Common myeloid progenitor, CD34-positive (primary cell): Measurements from ENCODE around the gene SULT2A1. TPM values are rescaled to one million over a fixed set of nuclear protein-coding genes. Genes with fewer than 3 reads are reported as not detected.
"Not testable (repeated sequence)": the region's sequence is repeated elsewhere in the genome, so short reads cannot be mapped to it uniquely, and the experiment has no call there.

Source experiments
- CTCF ChIA-PET: fragments of 350-600 bp; sonication (Branson Sonifier 250); formaldehyde crosslinking; loops from one replicate; lab custom pipeline; 2021; ENCODE audit warnings: antibody characterized with exemption; lab: Charles Lee
- POLR2A ChIA-PET: fragments of 350-600 bp; sonication (Branson Sonifier 250); formaldehyde crosslinking; loops from one replicate; lab custom pipeline; 2021; ENCODE audit warnings: antibody characterized with exemption; lab: Charles Lee
- DNase-seq, 3 donors: peaks; one replicate each; pipeline versions ENCODE4 v3.0.0 to v3.0.0-alpha.2; 2013
- H3K27ac ChIP-seq, 2 experiments: 1 replicate in 1 of 2; 2 replicates in 1 of 2; pipeline ENCODE4 v1.7.0; 2013; ENCODE audit warnings: inconsistent platforms in 2 of 2, low read length in 2 of 2, mild to moderate bottlenecking in 2 of 2, low read depth in 1 of 2, moderate library complexity in 1 of 2; ENCODE audit not compliant: severe bottlenecking in 2 of 2, insufficient read depth in 1 of 2, poor library complexity in 1 of 2
- H3K27me3 ChIP-seq, 5 experiments: replicated peaks in 2 of 5; 1 replicate in 3 of 5; 2 replicates in 2 of 5; pipeline versions ENCODE4 v1.6.1 to v1.7.0; 2013; ENCODE audit warnings: low read length in 4 of 5, mild to moderate bottlenecking in 2 of 5, moderate library complexity in 2 of 5, inconsistent platforms in 1 of 5; ENCODE audit not compliant: insufficient read depth in 5 of 5, control insufficient read depth in 4 of 5
- H3K36me3 ChIP-seq, 4 experiments: 1 replicate in 2 of 4; 2 replicates in 2 of 4; pipeline versions ENCODE4 v1.6.1 to v1.7.0; 2013; ENCODE audit warnings: low read length in 3 of 4, control low read depth in 1 of 4, mild to moderate bottlenecking in 1 of 4; ENCODE audit not compliant: control insufficient read depth in 4 of 4, insufficient read depth in 4 of 4
- H3K4me1 ChIP-seq, 4 experiments: 1 replicate in 3 of 4; 2 replicates in 1 of 4; pipeline versions ENCODE4 v1.6.1 to v1.7.1; 2013; ENCODE audit warnings: low read length in 3 of 4, mild to moderate bottlenecking in 3 of 4, control low read depth in 1 of 4, inconsistent platforms in 1 of 4, moderate library complexity in 1 of 4; ENCODE audit not compliant: control insufficient read depth in 4 of 4, insufficient read depth in 4 of 4; ENCODE audit errors: control extremely low read depth in 1 of 4
- H3K4me3 ChIP-seq, 7 experiments: 1 replicate in 4 of 7; 2 replicates in 3 of 7; pipeline versions ENCODE4 v1.5.1 to v1.7.0; 2013; ENCODE audit warnings: mild to moderate bottlenecking in 7 of 7, low read length in 6 of 7, moderate library complexity in 6 of 7, inconsistent platforms in 2 of 7, low read depth in 2 of 7, control low read depth in 1 of 7; ENCODE audit not compliant: insufficient read depth in 4 of 7, control insufficient read depth in 1 of 7; ENCODE audit errors: extremely low read depth in 1 of 7
- H3K9me3 ChIP-seq, 5 experiments: 1 replicate in 4 of 5; 2 replicates in 1 of 5; pipeline versions ENCODE4 v1.6.1 to v1.7.1; 2013; ENCODE audit warnings: low read length in 4 of 5, mild to moderate bottlenecking in 2 of 5, inconsistent platforms in 1 of 5, low read depth in 1 of 5, moderate library complexity in 1 of 5; ENCODE audit not compliant: control insufficient read depth in 4 of 5, insufficient read depth in 2 of 5; ENCODE audit errors: control extremely low read depth in 1 of 5
- WGBS: methylation state at CpG from one replicate; pipeline ENCODE4 v1.1.5; 2013; ENCODE audit not compliant: insufficient coverage; 5-methylcytosine and 5-hydroxymethylcytosine counted together
- polyA plus RNA-seq: library from polyadenylated mRNA; unstranded; fragments of 120-200 nt; gene quantifications from one replicate; pipeline ENCODE4 v1.2.1, GENCODE V29; 2013

SULT2A1 gene, protein sequence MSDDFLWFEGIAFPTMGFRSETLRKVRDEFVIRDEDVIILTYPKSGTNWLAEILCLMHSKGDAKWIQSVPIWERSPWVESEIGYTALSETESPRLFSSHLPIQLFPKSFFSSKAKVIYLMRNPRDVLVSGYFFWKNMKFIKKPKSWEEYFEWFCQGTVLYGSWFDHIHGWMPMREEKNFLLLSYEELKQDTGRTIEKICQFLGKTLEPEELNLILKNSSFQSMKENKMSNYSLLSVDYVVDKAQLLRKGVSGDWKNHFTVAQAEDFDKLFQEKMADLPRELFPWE
- polyA plus RNA-seq: not detected

DNA sequence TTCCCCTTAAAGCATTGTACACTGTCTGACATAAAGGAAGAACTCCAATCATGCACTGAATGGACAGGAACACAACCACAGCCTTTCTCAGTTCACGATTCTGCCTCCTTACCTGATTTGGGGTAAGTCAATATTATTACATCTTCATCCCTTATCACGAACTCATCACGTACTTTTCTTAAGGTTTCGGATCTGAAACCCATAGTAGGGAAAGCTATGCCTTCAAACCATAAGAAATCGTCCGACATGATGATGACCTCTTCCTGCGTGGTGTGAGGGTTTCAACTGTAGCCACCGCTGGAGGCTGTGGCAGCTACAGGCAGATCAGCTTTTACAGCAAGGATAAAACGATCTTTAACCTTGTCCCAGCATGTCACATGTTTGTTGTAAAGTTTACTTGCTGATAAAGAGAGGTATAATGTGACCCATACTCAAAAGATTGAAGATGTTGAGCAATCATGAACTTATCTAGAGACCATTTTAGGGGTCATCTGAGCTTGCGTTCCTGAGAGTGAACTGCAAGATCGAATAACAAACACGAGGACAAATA is at the start of gene SULT2A1:
Gene SULT2A1, minus strand, starts transcription at position 306 of the 550 bp plus-strand sequence. Its CDS starts 58 bp downstream, at position 248.
- no peaks in the 10 kb centered on the region for H3K9me3 ChIP-seq
- peaks cover 0 to 8% (median 2%) of the 10 kb centered on the region in 5 experiments for H3K27me3 ChIP-seq
- H3K4me1 ChIP-seq: peaks cover 0 to 3% (median 0%) of the 10 kb centered on the region in 4 experiments
- WGBS: 89% methylated on average over 8 of the region's 12 CpGs
- ChIA-PET CTCF (interaction anchor here (0.5 to 1.2 kb wide), 2 partner anchors 17 to 604 kb away, joined by 3 read pairs; no protein-coding TSS in a partner anchor), POLR2A (no interaction called here)
- no peaks in the 10 kb centered on the region for H3K36me3 ChIP-seq
- no peak within 1 kb of the TSS for H3K27ac ChIP-seq
- no peak within 1 kb of the TSS for H3K4me3 ChIP-seq
- no peak for DNase-seq

DNA sequence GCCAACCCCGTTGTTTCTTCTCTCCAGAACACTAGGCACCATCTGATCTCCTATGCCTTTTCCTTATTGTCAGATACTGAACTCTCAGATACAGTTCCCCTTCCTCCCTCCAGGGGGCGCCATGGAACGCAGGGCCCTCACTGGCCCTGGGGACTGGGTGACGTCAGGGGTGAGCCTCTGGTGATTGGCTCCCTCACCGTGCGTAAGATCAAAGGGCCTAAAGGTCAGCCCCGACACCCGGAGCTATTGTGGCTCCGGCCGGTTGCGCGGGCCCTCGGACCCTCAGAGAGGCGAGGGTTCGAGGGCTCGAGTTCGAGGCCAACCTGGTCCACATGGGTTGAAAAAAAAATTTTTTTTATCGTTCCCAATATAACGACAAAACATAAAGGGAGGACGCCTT is 42.5 kb upstream of the SULT2A1 start:
- WGBS: no CpG with 5 or more reads among the region's 20 CpGs
- H3K4me3 ChIP-seq, H3K27me3 ChIP-seq, H3K27ac ChIP-seq, H3K36me3 ChIP-seq, H3K9me3 ChIP-seq, H3K4me1 ChIP-seq, POLR2A ChIA-PET, CTCF ChIA-PET, DNase-seq: not testable (repeated sequence)

GRCh38 chr19:47920107-47920506 is 34.0 kb upstream of the SULT2A1 start:
- H3K36me3 ChIP-seq, H3K4me3 ChIP-seq, H3K27ac ChIP-seq, CTCF ChIA-PET, H3K27me3 ChIP-seq, H3K4me1 ChIP-seq, POLR2A ChIA-PET, DNase-seq, H3K9me3 ChIP-seq: not testable (repeated sequence)
- WGBS: no CpG with 5 or more reads among the region's 15 CpGs

GRCh38 chr19:47910191-47910590 is 24.1 kb upstream of the SULT2A1 start:
- H3K36me3 ChIP-seq, H3K27ac ChIP-seq, DNase-seq, POLR2A ChIA-PET, CTCF ChIA-PET, H3K27me3 ChIP-seq, H3K9me3 ChIP-seq, H3K4me1 ChIP-seq, H3K4me3 ChIP-seq: not testable (repeated sequence)
- WGBS: no CpG with 5 or more reads among the region's 2 CpGs

DNA sequence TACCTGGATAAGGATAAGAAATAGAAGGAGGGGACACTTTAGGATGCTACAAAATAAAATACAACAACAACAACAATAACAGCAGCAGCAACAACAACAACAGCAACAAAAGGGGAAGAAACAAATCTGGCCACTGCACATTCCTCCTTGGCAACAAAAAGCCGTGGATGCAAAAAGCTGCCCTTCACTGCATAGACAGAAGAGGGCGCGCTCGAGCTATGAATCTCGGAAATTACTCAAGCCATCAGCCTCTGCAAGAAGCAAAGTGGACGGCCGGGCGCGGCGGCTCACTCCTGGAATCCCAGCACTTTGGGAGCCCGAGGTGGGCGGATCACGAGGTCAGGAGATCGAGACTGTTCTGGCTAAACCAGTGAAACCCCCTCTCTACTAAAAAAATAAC is 23.2 kb upstream of the SULT2A1 start:
- H3K4me3 ChIP-seq, H3K36me3 ChIP-seq, POLR2A ChIA-PET, H3K9me3 ChIP-seq, H3K27me3 ChIP-seq, DNase-seq, CTCF ChIA-PET, H3K27ac ChIP-seq, H3K4me1 ChIP-seq: not testable (repeated sequence)
- no CpG with 5 or more reads among the region's 14 CpGs for WGBS

DNA sequence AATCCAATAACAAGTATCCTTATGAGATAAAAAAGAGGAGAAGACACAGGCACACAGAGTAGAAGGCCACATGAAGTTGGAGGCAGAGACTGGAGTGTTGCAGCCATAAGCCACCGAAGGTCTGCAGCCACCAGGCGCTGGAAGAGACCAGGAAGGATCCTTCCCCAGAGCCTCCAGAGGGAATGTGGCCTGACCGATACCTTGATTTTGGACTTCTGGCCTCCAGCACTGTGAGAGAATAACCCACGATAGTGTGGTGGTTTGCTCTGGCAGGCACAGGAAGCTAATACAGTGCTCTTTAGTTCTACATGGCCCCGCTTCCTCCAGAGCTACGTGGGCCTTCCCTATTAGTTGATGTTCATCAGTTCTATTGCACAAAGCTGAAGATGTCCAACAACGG is 15.3 kb upstream of the SULT2A1 start:
- H3K4me3 ChIP-seq: no peak overlapping the region
- H3K27me3 ChIP-seq: peaks cover 0 to 2% (median 0%) of the 10 kb centered on the region in 5 experiments
- ChIA-PET CTCF (no interaction called here), POLR2A (no interaction called here)
- no peak for DNase-seq
- H3K4me1 ChIP-seq: no peaks in the 10 kb centered on the region
- no peak overlapping the region for H3K27ac ChIP-seq
- WGBS: 73% methylated on average over 5 of the region's 7 CpGs
- H3K36me3 ChIP-seq: no peaks in the 10 kb centered on the region
- peaks cover 0 to 2% (median under 1%) of the 10 kb centered on the region in 5 experiments for H3K9me3 ChIP-seq

- ChIA-PET CTCF (no interaction called here), POLR2A (no interaction called here)
- 98% methylated on average over 6 of the region's 8 CpGs for WGBS
- Histone ChIP-seq H3K27me3 (peaks cover 0 to 2% (median 0%) of the 10 kb centered on the region in 5 experiments), H3K4me1 (no peaks in the 10 kb centered on the region), H3K36me3 (no peaks in the 10 kb centered on the region), H3K27ac (no peak overlapping the region), H3K4me3 (no peak overlapping the region), H3K9me3 (peaks cover 0 to 6% (median 5%) of the 10 kb centered on the region in 5 experiments)
- DNase-seq: no peak
Measured at GRCh38 chr19:47899335-47899734, 13.2 kb upstream of the SULT2A1 start.
